ACHN (cell line): ENCODE results near the gene PLA2G6.

ENCODE experiments used
- DNase-seq: peaks from one replicate; pipeline ENCODE4 v3.0.0-alpha.2; 2015
- in situ Hi-C: cut with HindIII; loops from 2 replicates; pipeline ENCODE4 v1.10.0; 2017; ENCODE audit warnings: low sequenced_read_pairs, low pct_ligation_motif_present, low pct_unique_long_range_greater_than_20kb

PLA2G6 gene

GRCh38 chr22:38215156-38216038 is 33.8 kb upstream of the PLA2G6 start:
- in situ Hi-C loops: no loop called here
- no peak for DNase-seq

GRCh38 chr22:38214302-38215056 is 32.8 kb upstream of the PLA2G6 start:
- no peak for DNase-seq
- in situ Hi-C loops: no loop called here

GRCh38 chr22:38213990-38214301 is 32.3 kb upstream of the PLA2G6 start:
- no peak for DNase-seq
- in situ Hi-C loops: no loop called here

- no peak for DNase-seq
- in situ Hi-C loops: no loop called here
Measured at GRCh38 chr22:38213319-38213989, 31.8 kb upstream of the PLA2G6 start.

- no peak for DNase-seq
- in situ Hi-C loops: no loop called here
Measured at GRCh38 chr22:38212442-38212841, 30.8 kb upstream of the PLA2G6 start.

- no peak for DNase-seq
- in situ Hi-C loops: no loop called here
Measured at GRCh38 chr22:38211556-38211955, 29.9 kb upstream of the PLA2G6 start.

GRCh38 chr22:38208551-38208968 is 26.9 kb upstream of the PLA2G6 start:
- DNase-seq: no peak
- in situ Hi-C loops: no loop called here

- DNase-seq: no peak
- in situ Hi-C loops: no loop called here
Measured at GRCh38 chr22:38207898-38208432, 26.3 kb upstream of the PLA2G6 start.

GRCh38 chr22:38205261-38206128 is 23.9 kb upstream of the PLA2G6 start:
- in situ Hi-C loops: no loop called here
- no peak for DNase-seq

- in situ Hi-C loops: no loop called here
Measured at GRCh38 chr22:38204784-38205183, 23.2 kb upstream of the PLA2G6 start.

GRCh38 chr22:38203855-38204514 is 22.4 kb upstream of the PLA2G6 start:
- in situ Hi-C loops: no loop called here
- no peak for DNase-seq

More at GRCh38 chr22:38204784-38205183, 23.2 kb upstream of the PLA2G6 start:
- DNase-seq: no peak

- in situ Hi-C loops: no loop called here
- DNase-seq: peak; percentile 54
Measured at GRCh38 chr22:38203090-38203810, 21.6 kb upstream of the PLA2G6 start.

GRCh38 chr22:38202437-38203089 is 20.9 kb upstream of the PLA2G6 start:
- peak; percentile 72 for DNase-seq
- in situ Hi-C loops: no loop called here

- in situ Hi-C loops: no loop called here
- peak; percentile 95 for DNase-seq
Measured at GRCh38 chr22:38201711-38202436, 20.2 kb upstream of the PLA2G6 start, which contains the start of gene MAFF. Gene MAFF (plus strand): TSS chr22:38201994. CDS start chr22:38213854, 11,860 bp downstream.

- in situ Hi-C loops: no loop called here
- no peak for DNase-seq
Measured at GRCh38 chr22:38201371-38201710, 19.7 kb upstream of the PLA2G6 start.
